ENCODE data around the gene PCF11. TPM values are rescaled to one million over a fixed set of nuclear protein-coding genes. Genes with fewer than 3 reads are reported as not detected.
A peak's percentile ranks its signal among the peaks of the same experiment; 100 is the strongest.
"Not testable (repeated sequence)": the region's sequence is repeated elsewhere in the genome, so short reads cannot be mapped to it uniquely, and the experiment has no call there.

The PCF11 gene
- polyA plus RNA-seq, 2 of the 4 experiments (the other 2 are of a cell fraction), result 24.7 to 42.3 TPM

DNA sequence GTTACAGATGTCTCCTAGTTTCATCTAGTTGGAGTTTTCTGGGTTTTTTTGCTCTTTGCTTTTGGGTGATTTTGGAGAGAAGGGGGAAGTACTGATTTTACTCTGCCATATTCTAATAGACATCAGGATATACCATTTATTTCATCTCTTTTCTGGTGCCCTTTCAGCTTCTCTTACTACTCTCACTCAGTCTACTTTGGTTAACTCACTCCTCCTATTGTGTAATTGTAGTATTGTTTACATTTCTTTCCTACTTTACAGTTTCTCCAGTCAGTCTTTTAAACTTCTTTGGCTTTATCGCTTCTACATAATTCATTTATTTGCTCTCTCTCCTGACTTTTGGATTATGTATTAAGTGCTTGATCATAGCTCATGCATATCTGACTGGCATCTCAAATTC lies 43.1 kb downstream of the PCF11 start:
- no peak overlapping the region for H3K4me2 ChIP-seq
- ChIA-PET CTCF (interaction anchor here (1.2 kb wide), 1 partner anchor 266 kb away, joined by 3 read pairs; no protein-coding TSS in a partner anchor), POLR2A (no interaction called here)
- TF ChIP-seq MAFK (IDR thresholded peaks at IDR 0.05; ENCODE audit: partially characterized antibody) (no peak), KDM5A (IDR thresholded peaks at IDR 0.05) (no peak), RCOR1 (IDR thresholded peaks at IDR 0.05; ENCODE audit: low read depth, low read length) (no peak)
- no peaks in the 10 kb centered on the region; the same call in 2 of the 3 replicates for H3K9me3 ChIP-seq
- 85% methylated on average over 1 of the region's 1 CpG for WGBS (ENCODE audit: missing lambda C conversion rate)
- FAIRE-seq (no peak), ATAC-seq (no peak), DNase-seq (ENCODE audit: low read depth in 1 of 2, low spot score in 1 of 2) (no peak)
- H3K27ac ChIP-seq, result no peak overlapping the region
- peaks cover 7% of the 10 kb centered on the region for H3K4me1 ChIP-seq
- no peak overlapping the region for H3K4me3 ChIP-seq

DNA sequence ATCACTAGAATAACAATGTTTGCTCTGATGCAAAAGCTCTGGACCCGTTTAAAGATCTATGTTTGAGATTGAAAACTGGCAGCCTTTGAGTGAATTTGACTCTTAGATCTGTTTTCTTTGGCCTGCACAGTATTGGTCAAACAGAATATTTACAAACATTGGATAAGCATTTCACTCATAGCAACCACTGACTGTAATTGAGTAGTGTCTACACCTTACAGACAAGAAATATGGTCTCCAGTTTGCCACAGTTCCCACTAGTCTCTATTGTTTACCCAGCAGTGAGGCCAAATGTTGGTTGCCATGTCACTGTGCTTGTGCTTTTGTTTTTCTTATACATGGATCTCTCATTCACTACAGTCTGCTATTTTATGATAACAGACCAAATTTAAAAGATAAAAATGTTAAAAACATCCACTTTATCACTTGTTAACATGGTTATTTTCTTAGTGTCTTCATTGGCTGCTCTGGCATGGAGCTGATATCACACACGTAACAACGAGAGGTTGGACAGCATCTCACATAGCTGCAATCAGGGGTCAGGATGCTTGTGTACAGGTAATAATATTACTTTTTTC lies 48.8 kb downstream of the PCF11 start:
- CTCF ChIA-PET, result no interaction called here

DNA sequence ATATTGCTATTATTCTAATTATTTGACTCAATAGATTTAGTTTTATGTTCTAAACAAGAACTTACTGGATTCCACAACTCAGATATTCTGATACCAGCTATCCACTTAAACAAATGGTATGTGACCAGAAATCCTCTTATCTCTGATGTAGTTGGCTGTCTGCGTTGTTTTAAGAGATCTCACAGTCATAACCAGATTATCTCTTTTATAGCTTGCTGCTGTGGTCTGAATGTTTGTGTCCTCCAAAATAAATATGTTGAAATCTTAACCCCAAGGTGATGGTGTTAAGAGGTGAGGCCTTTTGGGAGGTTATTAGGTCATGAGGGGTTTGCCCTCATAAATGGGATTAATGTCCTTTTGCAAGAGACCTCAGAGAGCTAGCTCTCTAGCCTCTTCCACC lies 49.3 kb downstream of the PCF11 start:
- TF ChIP-seq RFX5 (IDR thresholded peaks at IDR 0.05) (no peak), NPAS2 (CRISPR knock-in tag; IDR thresholded peaks at IDR 0.05; ENCODE audit: borderline replicate concordance) (no peak), CEBPB (IDR thresholded peaks at IDR 0.05) (no peak), MAZ (IDR thresholded peaks at IDR 0.05; ENCODE audit: borderline replicate concordance, low read depth, low read length) (no peak)
- TF ChIP-seq, protein P1, sequence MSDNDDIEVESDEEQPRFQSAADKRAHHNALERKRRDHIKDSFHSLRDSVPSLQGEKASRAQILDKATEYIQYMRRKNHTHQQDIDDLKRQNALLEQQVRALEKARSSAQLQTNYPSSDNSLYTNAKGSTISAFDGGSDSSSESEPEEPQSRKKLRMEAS (IDR thresholded peaks at IDR 0.05), result no peak
- ChIA-PET POLR2A (interaction anchor here (0.6 kb wide), 1 partner anchor 123 kb away, joined by 8 read pairs; no protein-coding TSS in a partner anchor), CTCF (interaction anchor here (0.6 to 1.3 kb wide), 3 partner anchors 14 to 338 kb away, joined by 3 to 5 read pairs (median 4); no protein-coding TSS in a partner anchor)
- H3K4me3 ChIP-seq, result no peak overlapping the region
- H3K27ac ChIP-seq, result no peak overlapping the region
- FAIRE-seq (no peak), ATAC-seq (no peak), DNase-seq (ENCODE audit: low read depth in 1 of 2, low spot score in 1 of 2) (no peak)
- H3K4me1 ChIP-seq, result no peaks in the 10 kb centered on the region
- H3K9me3 ChIP-seq, result no peaks in the 10 kb centered on the region; the same call in 2 of the 3 replicates
- WGBS (ENCODE audit: missing lambda C conversion rate), result 92% methylated on average over 1 of the region's 1 CpG
- H3K4me2 ChIP-seq, result no peak overlapping the region

More for the DNA sequence above, 48.8 kb downstream of the PCF11 start:
- no peak for ATAC-seq
- no peak for FAIRE-seq
- Histone ChIP-seq H3K9me3 (no peaks in the 10 kb centered on the region; the same call in 2 of the 3 replicates), H3K4me1 (no peaks in the 10 kb centered on the region), H3K4me3 (no peak overlapping the region), H3K4me2 (no peak overlapping the region), H3K27ac (no peak overlapping the region)
- POLR2A ChIA-PET, result no interaction called here
- 82% methylated on average over 3 of the region's 3 CpGs for WGBS (ENCODE audit: missing lambda C conversion rate)
- TF ChIP-seq ZNF302 (CRISPR knock-in tag; IDR thresholded peaks at IDR 0.05) (no peak), HOXA7 (CRISPR knock-in tag; IDR thresholded peaks at IDR 0.05) (no peak), POLR2AphosphoS2 (conservative IDR thresholded peaks at IDR 0.05; ENCODE audit: low read length) (no peak), CBX8 (IDR thresholded peaks at IDR 0.05) (no peak), ZFP36 (IDR thresholded peaks at IDR 0.05; ENCODE audit: borderline replicate concordance, partially characterized antibody) (no peak), FOXS1 (CRISPR knock-in tag; IDR thresholded peaks at IDR 0.05) (no peak), FOSB (CRISPR knock-in tag; IDR thresholded peaks at IDR 0.05) (no peak), MAZ (IDR thresholded peaks at IDR 0.05; ENCODE audit: borderline replicate concordance, low read depth, low read length) (no peak)
- TF ChIP-seq, protein P2, sequence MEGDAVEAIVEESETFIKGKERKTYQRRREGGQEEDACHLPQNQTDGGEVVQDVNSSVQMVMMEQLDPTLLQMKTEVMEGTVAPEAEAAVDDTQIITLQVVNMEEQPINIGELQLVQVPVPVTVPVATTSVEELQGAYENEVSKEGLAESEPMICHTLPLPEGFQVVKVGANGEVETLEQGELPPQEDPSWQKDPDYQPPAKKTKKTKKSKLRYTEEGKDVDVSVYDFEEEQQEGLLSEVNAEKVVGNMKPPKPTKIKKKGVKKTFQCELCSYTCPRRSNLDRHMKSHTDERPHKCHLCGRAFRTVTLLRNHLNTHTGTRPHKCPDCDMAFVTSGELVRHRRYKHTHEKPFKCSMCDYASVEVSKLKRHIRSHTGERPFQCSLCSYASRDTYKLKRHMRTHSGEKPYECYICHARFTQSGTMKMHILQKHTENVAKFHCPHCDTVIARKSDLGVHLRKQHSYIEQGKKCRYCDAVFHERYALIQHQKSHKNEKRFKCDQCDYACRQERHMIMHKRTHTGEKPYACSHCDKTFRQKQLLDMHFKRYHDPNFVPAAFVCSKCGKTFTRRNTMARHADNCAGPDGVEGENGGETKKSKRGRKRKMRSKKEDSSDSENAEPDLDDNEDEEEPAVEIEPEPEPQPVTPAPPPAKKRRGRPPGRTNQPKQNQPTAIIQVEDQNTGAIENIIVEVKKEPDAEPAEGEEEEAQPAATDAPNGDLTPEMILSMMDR (IDR thresholded peaks at IDR 0.05), result no peak
- TF ChIP-seq, protein P3, sequence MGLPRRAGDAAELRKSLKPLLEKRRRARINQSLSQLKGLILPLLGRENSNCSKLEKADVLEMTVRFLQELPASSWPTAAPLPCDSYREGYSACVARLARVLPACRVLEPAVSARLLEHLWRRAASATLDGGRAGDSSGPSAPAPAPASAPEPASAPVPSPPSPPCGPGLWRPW (IDR thresholded peaks at IDR 0.05), result no peak
- DNase-seq (ENCODE audit: low read depth in 1 of 2, low spot score in 1 of 2), result no peak

DNA sequence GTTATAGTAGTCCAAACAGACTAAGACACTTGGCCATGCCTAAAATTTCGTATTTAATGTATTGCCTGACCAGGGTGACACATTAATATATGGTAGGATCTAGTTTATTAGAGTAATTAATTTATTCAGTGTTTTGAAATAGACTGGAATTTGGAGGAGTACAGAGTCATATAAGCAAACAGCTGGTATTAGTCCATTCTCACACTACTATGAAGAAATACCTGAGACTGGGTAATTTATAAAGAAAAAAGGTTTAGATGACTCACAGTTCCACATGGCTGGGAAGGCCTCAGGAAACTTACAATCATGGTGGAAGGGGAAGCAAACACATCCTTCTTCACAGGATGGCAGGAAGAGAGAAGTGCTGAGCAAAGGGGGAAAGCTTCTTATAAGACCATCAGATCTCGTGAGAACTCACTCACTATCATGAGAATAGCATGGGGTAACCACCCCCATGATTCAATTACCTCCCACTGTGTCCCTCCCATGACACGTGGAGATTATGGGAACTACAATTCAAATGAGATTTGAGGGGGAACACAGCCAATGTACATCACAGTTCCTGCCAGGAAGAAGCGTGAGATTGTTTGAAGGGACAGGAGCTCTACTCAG lies 49.9 kb downstream of the PCF11 start:
- WGBS (ENCODE audit: missing lambda C conversion rate), result 53% methylated on average over 4 of the region's 4 CpGs
- not testable (repeated sequence) for H3K9me3 ChIP-seq, H3K27ac ChIP-seq, H3K4me3 ChIP-seq, H3K4me1 ChIP-seq, H3K4me2 ChIP-seq, FAIRE-seq
- POLR2A ChIA-PET, result interaction anchor here (0.6 kb wide), 1 partner anchor 124 kb away, joined by 8 read pairs; no protein-coding TSS in a partner anchor
- ATAC-seq, result peak in 1 of 2 experiments; percentile 33; a peak in 1 of 6 replicates
- CTCF ChIA-PET, result interaction anchor here (0.6 to 1.3 kb wide), 3 partner anchors 14 to 339 kb away, joined by 3 to 5 read pairs (median 4); no protein-coding TSS in a partner anchor
- peak in 1 of 2 experiments; percentile 13 for DNase-seq (ENCODE audit: low read depth in 1 of 2, low spot score in 1 of 2)
